ENCODE results near the gene SCD. TPM values are rescaled to one million over a fixed set of nuclear protein-coding genes. Genes with fewer than 3 reads are reported as not detected.

Gene SCD
- total and polyA plus RNA-seq, 9 of the 15 experiments (the other 6 are each of a cell fraction or from before 2014, with no cell fraction given) = 114 to 486 (median 188) TPM

DNA sequence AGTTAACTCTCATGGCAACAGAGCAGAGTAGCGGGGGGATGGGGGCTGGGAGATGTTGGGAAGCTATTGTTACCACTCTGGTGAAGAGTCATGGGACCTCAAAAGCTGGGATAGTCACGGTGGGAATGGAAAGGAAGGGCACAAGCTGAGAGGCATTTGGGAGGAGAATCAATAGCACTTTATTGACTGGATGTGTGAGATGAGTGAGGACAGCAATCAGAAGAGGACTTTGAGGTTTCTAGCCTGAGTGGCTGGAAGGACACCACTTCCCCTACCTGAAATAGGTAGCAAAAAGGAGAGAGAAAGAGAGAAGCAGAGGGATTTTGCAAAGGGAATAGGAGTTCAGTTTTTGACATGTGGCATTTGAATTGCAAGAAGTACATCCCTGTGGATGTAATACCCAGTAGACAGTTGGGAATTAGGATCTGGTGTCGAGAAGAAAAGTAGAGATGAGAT, 27.2 kb downstream of the SCD start (continued):
- TF ChIP-seq, protein P1, sequence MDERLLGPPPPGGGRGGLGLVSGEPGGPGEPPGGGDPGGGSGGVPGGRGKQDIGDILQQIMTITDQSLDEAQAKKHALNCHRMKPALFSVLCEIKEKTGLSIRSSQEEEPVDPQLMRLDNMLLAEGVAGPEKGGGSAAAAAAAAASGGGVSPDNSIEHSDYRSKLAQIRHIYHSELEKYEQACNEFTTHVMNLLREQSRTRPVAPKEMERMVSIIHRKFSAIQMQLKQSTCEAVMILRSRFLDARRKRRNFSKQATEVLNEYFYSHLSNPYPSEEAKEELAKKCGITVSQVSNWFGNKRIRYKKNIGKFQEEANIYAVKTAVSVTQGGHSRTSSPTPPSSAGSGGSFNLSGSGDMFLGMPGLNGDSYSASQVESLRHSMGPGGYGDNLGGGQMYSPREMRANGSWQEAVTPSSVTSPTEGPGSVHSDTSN (CRISPR knock-in tag; IDR thresholded peaks at IDR 0.05; ENCODE audit: low read depth) = no peak
- TF ChIP-seq, protein P1 (tag; conservative IDR thresholded peaks at IDR 0.05; ENCODE audit: low read depth) = no peak
- TF ChIP-seq CGGBP1 (CRISPR knock-in tag; IDR thresholded peaks at IDR 0.05) = no peak
- TF ChIP-seq PHF20 (IDR thresholded peaks at IDR 0.05; ENCODE audit: partially characterized antibody) = no peak
- no peak; the same call in 1 of the 2 replicates for TF ChIP-seq GABPA (tag; conservative IDR thresholded peaks at IDR 0.05; ENCODE audit: low read depth)
- TF ChIP-seq ELF4 (CRISPR knock-in tag; IDR thresholded peaks at IDR 0.05) = peak; percentile 80; the same call in 1 of the 2 replicates
- no peak for TF ChIP-seq NFXL1 (CRISPR knock-in tag; IDR thresholded peaks at IDR 0.05)
- TF ChIP-seq ZNF311 (CRISPR knock-in tag; IDR thresholded peaks at IDR 0.05) = no peak
- no peak for TF ChIP-seq ZBTB33 (CRISPR knock-in tag; IDR thresholded peaks at IDR 0.05)
- no peak for TF ChIP-seq ETS2 (tag; IDR thresholded peaks at IDR 0.05; ENCODE audit: borderline replicate concordance, poor library complexity, severe bottlenecking)
- TF ChIP-seq RBM15 (IDR thresholded peaks at IDR 0.05; ENCODE audit: insufficient read depth, low read length) = no peak
- no peak for TF ChIP-seq ZNF282 (CRISPR knock-in tag; IDR thresholded peaks at IDR 0.05)
- TF ChIP-seq ASH1L (IDR thresholded peaks at IDR 0.05; ENCODE audit: borderline replicate concordance, low read depth, partially characterized antibody) = no peak
- TF ChIP-seq CCAR2 (IDR thresholded peaks at IDR 0.05; ENCODE audit: low read depth, low read length) = no peak
- TF ChIP-seq, protein P2, sequence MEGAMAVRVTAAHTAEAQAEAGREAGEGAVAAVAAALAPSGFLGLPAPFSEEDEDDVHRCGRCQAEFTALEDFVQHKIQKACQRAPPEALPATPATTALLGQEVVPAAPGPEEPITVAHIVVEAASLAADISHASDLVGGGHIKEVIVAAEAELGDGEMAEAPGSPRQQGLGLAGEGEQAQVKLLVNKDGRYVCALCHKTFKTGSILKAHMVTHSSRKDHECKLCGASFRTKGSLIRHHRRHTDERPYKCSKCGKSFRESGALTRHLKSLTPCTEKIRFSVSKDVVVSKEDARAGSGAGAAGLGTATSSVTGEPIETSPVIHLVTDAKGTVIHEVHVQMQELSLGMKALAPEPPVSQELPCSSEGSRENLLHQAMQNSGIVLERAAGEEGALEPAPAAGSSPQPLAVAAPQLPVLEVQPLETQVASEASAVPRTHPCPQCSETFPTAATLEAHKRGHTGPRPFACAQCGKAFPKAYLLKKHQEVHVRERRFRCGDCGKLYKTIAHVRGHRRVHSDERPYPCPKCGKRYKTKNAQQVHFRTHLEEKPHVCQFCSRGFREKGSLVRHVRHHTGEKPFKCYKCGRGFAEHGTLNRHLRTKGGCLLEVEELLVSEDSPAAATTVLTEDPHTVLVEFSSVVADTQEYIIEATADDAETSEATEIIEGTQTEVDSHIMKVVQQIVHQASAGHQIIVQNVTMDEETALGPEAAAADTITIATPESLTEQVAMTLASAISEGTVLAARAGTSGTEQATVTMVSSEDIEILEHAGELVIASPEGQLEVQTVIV (CRISPR knock-in tag; IDR thresholded peaks at IDR 0.05; ENCODE audit: borderline replicate concordance) = no peak; the same call in 1 of the 2 replicates
- peak; percentile 10 for TF ChIP-seq EP400 (IDR thresholded peaks at IDR 0.05)
- TF ChIP-seq SETDB1 (IDR thresholded peaks at IDR 0.05; ENCODE audit: low read length) = no peak
- no peak for TF ChIP-seq ILF3 (IDR thresholded peaks at IDR 0.05; ENCODE audit: borderline replicate concordance)
- no peak for TF ChIP-seq KLF16 (IDR thresholded peaks at IDR 0.05)
- TF ChIP-seq ZFX (CRISPR knock-in tag; IDR thresholded peaks at IDR 0.05) = no peak
- no peak for TF ChIP-seq DMBX1 (CRISPR knock-in tag; IDR thresholded peaks at IDR 0.05; ENCODE audit: borderline replicate concordance)
- TF ChIP-seq CTBP1 (IDR thresholded peaks at IDR 0.05; ENCODE audit: borderline replicate concordance) = no peak
